HG02870 (cell line): ENCODE results near the gene NKAIN2.
A peak's percentile ranks its signal among the peaks of the same experiment; 100 is the strongest.

ENCODE experiments used
- ATAC-seq: cut with Tn5 transposase; IDR thresholded peaks from one replicate; pipeline ENCODE4 v1.9.1; 2021; ENCODE audit warnings: mild to moderate bottlenecking, moderate library complexity; ENCODE audit not compliant: unreplicated experiment

NKAIN2 gene

DNA sequence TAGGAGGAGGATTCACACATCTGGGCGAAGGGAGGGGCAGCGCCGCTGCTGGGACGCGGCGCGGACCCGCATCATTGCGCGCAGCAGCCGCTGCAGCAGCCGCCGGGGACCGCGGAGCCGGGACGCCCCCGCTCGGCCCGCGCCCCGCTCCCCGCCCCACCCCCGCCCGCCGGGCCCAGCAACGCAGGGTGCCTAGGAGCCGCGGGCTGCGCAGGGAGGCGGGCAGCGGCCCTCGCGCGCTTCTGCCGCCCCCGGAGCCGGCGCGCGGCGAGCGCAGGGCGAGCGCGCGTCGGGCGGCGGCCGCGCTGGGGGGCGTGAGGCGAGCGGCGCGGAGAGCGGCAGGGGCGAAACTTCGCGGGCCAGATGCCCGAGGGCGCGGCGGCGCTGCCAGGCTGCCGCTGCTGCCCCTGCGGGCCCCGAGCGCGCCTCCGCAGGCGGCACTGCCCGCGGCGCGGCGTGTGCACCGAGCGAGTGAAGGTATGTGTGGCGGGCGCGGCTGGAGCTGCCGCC is at the start of gene NKAIN2:
TSS of gene NKAIN2 (plus strand) at position 362 of the 510 bp plus-strand sequence.
- ATAC-seq: peak; percentile 21

DNA sequence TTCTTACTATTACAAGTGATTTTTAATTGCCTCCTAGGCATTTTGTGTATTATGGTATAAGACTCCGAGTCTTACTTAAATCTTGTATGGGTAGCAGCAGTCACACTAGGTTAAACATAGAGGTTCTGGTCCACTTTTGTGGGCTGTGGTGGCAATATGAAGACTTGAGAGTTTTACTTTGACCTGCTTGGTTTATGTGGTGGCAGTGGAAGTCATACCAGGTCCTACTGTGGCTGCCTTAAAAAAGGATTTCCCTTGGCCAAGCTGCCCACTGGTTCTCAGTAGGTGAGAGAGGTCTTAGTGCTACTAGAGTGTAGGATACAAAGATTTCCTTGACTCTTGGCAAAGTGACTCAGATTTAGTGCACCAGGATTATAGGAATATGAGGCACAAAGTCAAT is 44.2 kb upstream of the NKAIN2 start:
- no peak for ATAC-seq

DNA sequence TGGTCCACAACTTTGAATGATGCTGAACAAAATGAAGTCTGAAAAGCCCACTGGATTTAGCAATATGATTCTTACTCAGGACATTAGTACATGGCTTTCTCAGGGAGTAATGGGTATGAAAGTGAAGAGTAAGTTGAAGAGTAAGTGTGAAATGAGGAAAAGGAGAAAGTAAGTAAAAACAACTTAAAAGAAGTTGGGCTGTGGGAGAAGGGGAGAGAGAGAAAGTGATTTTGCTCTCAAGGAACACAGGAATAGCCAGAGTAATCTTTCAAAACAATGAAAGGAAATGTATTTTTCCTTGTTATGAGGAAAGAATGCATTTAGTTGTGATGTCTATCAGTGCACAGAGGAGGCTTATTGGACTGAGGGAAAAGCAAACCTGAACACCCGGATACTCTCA is 39.8 kb upstream of the NKAIN2 start:
- no peak for ATAC-seq

DNA sequence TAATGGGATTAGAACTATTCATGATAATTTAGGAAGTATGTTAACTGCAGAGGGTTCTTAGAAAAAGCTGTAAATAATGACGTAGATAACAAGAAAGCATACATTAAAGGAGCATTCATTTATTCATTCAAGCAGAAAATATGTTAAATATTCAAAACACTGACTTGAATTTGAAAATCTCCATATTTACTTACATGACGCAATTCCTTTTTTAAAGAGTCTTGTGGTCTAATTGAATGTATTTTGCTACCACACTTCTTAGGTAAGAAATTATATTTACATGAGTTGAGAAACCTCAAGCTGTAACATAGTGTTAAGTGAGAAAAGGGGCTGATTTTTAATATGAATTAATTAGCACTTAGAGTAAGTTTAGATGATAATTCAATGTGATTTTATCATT is 38.9 kb upstream of the NKAIN2 start:
- no peak for ATAC-seq

DNA sequence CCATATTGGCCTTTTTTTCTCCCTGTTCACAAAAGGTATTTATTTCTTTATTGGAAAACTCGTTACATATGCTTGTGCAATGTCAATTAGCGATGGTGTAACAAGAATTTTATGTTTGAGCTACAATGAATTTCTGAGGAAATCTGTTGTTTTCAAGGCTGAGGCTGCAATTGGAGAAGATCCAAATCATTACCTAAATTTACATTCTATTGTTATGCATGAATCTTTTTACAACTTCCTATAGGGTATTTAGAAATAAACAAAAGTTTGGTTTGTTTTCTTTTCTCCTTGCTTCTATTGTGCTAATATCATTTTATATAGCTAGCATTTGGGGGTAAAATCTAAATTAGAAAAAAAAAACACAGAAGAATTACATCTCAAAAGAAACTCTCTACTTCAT is 34.7 kb upstream of the NKAIN2 start:
- ATAC-seq: no peak

DNA sequence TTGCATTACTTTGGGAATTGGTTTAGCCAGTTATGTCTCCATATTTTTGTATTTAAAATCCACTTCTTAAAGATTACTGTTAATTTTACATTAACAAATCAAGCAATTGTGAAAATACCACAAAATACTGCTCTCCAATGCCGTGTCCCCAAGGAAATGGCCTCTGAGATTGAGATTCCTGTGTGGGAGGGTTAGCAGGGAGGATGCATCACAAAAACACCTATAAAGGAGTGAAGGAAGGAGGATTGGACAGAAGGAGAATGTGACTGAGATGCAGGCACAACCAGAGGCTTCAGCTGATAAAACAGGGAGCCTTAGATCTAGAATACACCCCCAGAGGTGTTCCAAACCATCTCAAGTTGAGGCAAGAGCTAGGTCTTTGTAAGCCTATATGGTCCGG is 34.2 kb upstream of the NKAIN2 start:
- ATAC-seq: no peak

DNA sequence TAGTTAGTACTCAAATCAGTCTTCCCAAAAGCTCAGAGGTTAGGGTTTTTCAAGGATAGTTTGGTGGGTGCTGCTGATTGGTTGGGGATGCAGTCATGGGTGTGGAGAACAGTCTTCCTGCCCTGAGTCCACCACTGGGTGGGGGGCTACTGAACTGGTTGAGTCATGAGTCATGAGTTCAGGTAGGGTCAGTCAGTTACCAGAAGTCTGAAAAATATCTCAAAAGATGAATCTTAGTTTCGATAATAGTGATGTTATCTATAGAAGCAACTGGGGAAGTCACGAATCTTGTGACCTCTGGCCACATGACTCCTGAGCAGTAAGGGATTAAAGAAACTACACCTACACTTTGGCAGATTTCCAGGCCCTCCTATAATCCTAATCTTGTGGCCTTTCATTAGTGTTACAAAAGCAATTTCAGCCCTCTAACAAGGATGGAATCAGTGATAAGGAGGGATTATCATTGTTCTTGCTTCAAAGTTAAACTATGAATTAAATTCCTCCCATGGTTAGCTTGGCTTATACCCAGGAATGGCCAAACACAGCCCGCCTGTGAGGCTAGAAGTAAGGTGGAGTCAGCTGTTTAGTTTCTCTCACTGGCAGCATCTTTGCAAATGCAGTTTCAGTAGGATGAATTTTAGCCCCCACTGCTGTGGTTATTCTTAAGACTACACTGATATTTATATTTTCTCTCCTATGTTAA is 33.3 kb upstream of the NKAIN2 start:
- peak; percentile 60 for ATAC-seq

DNA sequence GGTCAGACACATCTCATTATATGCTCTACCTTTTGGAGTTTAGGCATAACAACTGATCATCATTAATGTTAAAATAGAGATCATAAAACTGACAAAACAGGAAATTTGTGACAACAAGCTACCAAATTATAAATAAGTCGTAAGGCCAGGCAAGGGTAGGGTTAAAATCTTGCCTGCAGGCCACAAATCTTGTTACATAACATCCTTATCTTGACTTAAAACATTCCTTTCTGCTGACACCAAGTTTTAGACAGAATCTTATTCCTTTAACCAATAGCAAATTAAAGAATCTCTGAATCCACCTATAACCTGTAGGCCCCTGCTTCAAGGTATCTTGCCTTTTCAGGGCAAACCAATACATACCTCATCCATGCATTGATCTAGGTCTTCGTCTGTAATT is 32.5 kb upstream of the NKAIN2 start:
- ATAC-seq: no peak

DNA sequence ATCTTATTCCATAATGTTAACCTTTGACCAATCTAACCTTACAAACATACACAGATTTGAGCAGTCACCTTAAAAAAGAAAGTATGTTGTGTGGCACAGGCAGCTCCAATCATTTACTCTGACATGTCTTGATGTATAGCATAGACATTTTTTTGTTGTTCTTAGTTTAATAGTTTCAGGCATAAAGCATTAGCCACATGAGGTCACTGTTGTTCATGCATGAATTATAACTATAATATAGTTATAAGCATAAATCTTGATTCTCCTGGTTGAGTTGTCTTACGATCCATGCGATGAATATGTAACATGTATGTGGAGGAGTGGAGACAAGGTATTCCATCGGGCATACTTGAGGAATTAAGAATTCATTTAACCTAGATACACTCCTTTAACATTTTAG is 26.1 kb upstream of the NKAIN2 start:
- no peak for ATAC-seq

DNA sequence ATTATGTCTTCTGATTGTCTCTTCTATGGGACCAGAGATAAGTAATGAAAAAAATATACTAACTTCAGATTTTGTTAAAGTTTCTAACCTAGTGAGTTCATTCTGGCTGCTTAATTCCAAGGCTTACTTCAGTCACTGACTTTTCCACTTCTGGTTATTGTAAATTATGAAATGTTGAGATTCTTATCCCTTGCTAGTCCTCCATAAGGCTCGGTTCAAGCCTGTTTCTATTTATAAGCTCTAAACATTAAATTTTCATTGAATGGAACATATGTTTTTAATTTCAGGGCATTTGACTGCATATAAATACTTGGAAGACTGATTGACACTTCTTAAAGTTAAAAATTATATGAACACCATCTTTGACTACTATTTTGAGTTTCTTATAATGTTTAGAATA is 23.6 kb upstream of the NKAIN2 start:
- ATAC-seq: no peak

DNA sequence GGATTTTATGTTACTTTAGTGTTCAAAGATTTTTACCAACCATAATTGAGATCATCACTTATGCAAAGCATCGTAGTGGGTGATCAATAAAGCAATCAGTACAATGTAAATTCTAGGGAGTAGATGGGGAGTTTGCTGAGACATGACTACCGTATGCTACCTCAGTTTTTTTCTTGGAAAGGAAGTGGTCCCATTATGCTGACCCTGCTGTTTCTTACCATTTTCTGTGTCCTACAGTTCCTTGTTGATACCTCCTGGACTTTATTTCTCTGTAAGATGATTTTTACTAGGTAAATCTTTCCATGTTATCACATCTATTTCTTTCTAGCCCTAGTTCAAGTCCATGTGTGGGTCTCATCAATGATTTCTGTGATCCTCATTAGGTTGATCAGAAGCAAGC is 19.3 kb upstream of the NKAIN2 start:
- no peak for ATAC-seq

DNA sequence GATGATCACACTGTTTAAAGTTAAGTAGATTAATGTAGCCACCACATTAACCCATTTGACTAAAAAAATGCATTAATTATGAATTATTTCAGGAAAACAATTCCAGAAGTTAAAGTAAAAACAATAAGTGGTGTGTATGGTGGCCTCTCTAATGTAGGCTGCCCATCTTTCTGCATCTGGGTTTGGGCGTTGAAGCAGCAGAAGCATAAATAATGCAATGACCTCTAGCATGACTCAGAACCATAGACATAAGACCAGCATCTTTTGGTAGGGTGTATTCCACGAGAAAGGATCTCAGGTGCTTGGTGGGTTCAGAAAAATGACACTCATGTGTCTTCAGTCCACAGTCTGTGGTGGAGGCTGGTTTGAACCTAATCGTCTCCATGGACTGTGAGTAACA is 18.6 kb upstream of the NKAIN2 start:
- ATAC-seq: no peak

DNA sequence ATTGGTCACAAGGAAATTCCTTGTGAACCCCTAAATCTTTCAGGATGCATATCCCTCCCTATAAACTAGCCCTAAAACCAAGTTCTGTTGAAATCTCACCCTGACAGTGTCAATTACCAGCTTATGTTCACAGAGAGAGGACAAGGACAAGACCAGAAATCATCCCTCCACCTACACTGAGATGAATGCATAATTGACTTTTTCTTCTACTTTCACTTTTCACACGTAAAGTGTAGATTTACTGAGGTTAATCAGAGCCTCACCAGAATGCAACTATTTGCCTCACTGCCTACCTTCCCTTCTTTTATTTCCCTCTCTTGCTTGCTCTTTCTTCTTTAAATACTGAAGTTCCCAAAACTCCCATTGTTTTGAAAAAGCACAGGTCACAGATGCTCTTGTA is 15.3 kb upstream of the NKAIN2 start:
- peak; percentile 67 for ATAC-seq

DNA sequence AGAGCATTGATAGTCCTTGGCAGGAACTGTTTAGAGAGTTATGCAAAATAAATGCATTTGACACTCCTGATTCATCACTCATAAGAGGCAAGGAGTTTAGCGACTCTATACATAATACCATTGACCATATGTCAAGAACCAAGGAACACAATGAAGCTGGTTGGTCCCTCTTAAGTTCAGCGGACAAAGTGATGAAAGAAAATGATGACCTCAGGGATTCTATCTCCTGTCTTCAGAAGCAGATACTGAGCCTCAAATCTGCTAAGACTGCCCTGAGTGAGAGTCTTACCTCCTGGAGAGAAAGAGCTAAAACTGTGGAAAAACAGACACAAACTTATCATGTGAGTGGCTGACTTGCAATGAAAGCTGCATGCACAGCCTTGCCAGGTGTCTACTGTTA is 9.5 kb upstream of the NKAIN2 start:
- no peak for ATAC-seq

DNA sequence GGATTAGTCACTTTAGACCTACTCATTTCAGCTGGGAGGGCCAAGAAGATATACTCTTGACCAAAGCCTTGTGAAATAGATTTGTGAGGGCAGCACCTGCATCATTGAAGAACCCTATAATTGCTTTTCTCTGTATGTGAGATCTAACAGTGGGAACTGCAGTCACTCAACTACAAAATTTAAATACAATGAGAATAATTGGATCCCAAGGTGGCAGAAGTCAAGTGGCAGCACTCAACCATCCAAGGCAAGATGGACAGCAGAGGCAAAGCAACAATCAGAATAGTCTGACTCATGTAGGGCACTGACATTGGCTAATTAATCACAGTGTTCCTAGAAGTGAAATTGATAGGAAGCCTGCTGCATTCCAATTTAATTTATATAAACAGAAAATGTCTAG is 8.9 kb upstream of the NKAIN2 start:
- no peak for ATAC-seq

DNA sequence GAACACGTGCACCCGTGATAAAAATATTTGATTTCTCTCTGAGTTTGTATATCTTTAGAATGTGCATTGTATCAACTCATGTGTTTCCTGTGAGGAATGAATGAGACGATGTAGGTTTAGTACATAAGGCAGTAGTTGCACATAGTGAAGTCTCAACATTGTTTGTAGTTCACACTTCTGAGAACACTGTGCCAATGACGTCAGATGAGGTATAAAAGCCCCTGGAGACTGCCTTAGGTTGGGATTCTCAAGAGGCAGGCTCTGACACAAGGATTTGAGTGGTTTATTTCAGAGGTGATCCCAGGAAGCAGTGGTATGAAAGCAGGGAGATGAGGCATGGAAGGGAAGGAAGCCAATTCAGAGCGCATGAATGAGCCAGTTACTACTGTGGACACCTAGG is 2.6 kb upstream of the NKAIN2 start:
- no peak for ATAC-seq

DNA sequence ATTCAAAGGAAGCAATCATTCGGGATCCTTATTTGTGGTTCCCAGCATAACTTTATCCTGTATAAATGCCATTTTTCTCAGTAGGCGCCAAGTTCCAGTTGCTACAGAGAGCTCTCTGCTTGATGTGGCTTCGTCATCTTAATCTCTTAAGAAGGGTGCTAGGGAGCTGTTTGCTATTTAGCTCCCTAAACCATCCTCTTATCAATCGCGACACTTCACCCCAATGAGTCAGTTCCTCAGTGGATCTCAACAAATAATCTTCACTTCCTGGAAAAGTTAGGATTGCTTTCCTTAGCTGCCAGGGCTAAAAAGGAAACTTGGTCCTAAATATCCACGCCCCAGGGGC is 1.3 kb upstream of the NKAIN2 start:
- peak; percentile 16 for ATAC-seq

DNA sequence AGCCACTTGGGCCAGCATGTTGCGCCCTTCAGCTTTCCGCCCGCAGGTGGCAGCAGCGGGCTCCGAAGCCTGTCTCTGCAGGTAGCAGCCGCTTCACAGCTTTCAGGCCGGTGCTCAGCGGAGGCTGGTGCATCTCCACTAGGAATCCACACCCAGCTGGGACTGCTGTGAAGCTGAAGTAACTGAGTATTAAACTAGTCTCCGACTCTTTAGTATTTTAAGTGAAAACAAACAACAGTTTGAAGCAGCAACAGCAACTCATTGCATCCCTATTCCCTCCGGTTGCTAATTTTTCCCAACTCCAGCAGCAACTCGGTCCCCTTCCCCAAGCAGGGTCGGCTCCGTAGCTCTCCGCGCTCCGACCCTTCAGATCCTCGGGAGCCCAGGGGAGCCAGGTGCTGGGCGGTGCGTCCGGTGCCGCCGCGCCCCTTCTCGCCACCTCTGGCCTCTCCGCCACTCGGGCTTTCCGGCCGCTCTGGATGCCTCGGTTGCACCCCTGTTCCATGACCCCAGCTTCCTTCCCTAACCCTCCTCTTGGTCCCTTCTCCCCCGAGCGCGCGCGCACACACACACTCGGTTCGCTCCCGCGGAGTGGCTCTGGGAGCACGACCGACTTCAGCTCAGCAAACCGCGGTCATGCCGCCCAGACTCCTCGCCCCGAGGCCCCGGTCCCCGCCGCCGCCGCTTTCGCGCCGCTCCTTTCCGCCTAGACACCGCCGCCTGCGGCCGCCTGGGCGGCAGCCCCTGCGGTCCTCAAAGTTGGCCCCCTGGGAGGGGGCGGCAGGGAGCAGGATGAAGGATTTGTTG is 765 bp upstream of the NKAIN2 start:
- peak; percentile 97 for ATAC-seq

DNA sequence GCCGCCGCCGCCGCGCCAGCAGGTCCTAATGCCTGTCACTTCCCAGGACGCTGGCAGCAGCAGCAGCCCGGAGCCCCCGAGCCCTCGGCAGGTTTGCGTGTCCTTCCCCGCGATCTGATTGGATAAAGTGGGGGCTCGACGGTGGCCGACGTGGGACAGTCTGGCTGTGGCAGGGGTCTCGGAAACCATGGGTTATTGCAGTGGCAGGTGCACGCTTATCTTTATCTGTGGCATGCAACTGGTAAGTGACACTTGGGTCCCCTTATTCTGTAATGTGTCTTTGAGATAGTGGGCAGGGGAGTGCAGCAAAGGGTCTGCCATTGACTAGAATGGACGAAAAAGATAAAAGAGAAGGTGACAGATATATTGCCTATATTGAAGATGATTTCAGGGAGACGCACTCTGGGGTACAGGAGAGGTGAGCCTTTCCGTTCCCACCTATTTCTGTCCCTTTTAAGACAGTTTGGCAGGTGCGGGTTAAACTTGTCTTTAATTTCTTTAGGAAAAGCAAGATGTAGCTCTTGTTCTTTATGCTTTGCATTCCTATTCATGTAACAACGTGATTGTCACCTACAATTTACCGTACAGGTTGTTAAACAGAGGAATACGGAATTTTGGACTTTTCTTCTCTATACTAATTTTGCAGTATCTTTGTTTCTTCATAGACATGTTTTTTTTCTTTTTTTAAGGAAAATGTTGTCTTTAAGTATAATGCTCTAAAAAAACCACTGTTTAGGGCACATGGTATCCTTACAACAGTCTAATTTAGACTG is 535 bp downstream of the NKAIN2 start:
- ATAC-seq: no peak

DNA sequence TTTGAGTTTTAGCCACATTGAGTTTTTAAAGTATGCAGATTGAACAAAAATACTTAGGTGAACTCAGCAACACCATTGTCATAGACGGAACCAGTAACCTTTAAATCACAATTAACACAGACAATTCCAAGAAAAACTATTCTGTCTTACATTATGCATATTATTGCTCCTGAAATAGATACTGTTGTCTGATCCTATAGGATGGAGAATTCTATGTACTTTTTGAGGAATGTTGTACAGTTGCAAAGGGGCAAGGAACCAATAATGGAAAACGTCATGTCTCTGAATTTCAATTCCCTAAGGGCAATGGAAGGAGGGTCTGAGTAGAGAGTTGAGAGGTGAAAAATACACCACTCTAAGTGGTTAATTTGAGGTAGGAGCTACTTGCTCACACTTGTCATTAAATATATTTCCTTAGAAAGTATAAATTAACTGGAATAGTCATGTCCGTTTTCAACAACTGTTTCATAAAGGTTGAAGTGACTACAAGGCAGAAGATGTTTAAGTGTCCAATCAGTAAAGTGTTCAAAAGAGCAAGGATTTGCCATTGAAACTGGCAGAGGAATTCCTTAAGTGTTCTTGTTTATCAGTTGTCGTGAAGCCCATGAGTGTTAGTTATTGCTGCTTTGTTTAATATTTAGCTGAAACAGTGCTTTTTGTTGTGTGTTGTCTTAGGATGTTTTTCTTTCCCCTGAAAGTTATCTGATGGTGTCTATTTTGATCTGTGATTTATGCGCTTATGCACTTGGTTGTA is 1.3 kb downstream of the NKAIN2 start:
- ATAC-seq: no peak

DNA sequence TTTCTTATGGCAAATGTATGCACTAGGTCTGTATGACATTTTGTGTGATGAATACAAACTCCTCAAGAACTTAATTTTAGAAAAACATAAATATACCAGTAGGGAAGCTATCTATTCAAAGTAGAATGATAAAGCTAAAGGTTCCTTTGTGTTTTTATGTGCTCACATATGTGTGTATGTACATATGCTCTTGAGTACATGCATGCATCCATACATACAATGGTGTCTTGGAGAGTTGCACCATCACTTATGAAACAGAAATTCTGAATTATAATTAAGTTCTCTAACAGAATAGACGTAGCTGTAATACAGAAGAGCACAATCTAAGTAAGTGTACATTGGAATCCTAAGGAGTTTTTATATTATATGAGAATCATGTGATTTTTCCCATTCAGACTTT is 2.3 kb downstream of the NKAIN2 start:
- ATAC-seq: no peak
